NCI-H146 (cell line): ENCODE data around the gene RNF217.
A peak's percentile ranks its signal among the peaks of the same experiment; 100 is the strongest.
"Not testable (repeated sequence)": the region's sequence is repeated elsewhere in the genome, so short reads cannot be mapped to it uniquely, and the experiment has no call there.

ENCODE experiments used
- DNase-seq: peaks from one replicate; lab custom pipeline; 2025; lab: John Stamatoyannopoulos, UW

The RNF217 gene

DNA sequence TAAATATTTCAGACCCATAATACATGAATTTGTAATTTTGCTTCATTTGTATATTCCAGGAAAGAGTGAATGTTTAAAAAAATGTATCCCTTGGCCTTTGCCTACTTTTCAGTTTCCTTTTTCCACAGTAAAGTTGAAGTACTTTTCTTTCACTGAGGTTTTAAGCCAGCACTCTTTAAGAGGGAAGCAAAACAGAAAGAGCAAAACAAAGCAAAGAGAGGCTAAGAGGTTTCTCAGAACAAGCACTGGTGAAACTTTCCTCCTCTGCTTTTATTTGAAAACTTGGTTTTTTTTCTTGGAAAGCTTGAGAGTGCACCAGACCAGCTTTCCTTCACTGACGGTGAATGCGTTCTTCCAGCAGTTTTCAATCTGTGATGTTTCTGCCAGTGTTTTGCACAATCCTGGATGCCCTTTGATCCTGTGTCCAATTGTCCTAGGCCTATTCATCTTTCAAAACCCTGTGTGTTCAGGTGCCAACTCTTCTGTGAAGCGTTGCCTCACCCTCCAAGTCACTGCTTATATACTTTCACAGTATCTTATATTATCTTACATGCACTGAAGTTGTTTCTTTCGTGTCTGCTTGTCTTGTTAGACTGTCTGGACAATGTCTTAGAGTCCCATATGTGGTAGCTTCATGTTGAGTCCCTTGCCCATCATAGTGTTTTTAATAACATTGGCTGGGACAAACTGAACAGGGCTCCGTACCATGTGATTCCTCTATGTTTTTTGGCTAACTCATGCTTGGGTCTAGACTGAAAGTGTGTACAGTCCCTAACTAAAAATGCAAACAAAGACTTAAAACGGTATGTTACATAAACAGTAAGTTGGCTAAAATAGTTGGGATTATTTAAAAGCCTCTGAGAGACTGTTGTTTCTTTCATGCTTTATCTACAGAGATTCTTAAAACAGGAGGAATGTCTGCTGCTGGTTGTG, 1.9 kb downstream of the RNF217 start:
- DNase-seq, result peak; percentile 42

DNA sequence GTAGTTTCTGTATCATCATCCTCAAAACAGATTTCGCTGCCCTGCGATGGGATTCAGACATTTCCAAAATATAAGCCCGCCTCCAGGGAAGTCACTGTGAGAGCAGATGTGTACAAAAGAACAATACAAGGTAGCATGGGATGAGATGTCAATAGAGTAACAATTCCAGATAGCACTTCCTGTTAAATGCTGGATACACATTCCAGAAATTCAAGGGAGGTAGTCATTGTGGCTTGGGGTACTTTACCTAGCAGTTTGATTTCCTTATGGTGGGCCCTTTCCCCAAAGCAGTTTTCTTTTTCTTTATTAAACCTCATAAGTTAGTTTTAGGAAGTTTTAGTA, 2.5 kb downstream of the RNF217 start:
- peak; percentile 35 for DNase-seq

- not testable (repeated sequence) for DNase-seq
Measured at GRCh38 chr6:124965424-124965850, 3.2 kb downstream of the RNF217 start.

DNA sequence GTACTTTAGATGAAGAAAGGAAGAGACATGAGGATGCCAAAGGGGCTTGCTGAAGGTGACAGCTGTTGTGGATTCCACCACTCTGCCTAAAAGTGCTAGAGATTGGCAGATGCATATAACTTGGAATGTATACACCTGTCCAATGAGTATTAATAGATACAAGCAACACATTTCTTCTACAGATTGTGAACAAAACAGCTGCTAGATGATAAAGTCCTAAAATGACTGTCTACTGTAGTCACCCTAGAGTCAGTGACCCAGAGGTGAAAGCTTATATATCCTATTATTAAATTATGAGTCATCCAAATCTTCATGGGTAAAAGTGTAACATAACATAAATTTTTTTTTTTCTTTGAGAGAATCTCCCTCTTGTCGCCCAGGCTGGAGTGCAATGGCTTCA, 5.2 kb downstream of the RNF217 start:
- DNase-seq, result no peak

- DNase-seq, result no peak
Measured at GRCh38 chr6:124968401-124968800, 6.2 kb downstream of the RNF217 start.

DNA sequence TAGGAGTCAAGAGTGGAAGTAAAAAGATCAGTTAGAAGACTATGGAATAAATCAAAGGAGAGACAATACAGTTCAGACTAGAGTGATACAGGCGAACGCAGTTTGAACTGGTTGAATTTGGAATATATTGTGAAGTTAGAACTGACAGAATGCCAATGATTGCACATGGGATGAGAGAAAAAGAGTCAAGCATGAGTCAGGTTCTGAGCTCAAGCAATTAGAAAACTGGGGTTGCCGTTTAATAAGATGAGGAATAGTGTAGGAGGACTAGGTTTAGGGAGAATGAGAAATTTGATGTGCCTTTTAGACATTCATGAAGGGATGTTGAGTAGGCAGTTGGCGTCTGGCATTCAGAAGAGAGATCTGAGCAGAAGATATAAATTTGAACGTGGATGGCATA, 8.0 kb downstream of the RNF217 start:
- no peak for DNase-seq

DNA sequence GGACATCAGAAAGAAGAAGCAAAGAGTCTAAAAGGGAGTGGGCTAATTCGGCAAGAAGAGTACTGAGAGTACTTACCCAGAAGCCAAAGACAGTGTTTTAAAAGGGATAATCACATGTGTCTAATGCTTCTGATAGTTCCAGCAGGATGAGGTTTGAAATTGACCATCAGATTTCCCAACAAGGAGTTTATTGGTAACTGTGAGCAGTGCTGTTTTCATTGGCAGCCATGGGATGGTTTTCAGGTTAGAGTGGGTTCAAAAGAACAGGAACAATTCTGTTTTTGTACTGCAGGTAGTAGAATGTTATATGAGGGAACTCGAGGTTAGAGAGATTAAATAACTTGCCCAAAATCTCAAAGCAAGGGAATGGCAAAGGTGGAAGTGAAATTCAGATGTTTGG, 8.5 kb downstream of the RNF217 start:
- DNase-seq, result no peak

GRCh38 chr6:124973780-124974179, 11.5 kb downstream of the RNF217 start:
- DNase-seq, result peak; percentile 67

GRCh38 chr6:124974771-124975377, 12.6 kb downstream of the RNF217 start:
- DNase-seq, result peak; percentile 97

- no peak for DNase-seq
Measured at GRCh38 chr6:124977067-124977908, 15.1 kb downstream of the RNF217 start.

- DNase-seq, result no peak
Measured at GRCh38 chr6:124978451-124979293, 16.4 kb downstream of the RNF217 start.

DNA sequence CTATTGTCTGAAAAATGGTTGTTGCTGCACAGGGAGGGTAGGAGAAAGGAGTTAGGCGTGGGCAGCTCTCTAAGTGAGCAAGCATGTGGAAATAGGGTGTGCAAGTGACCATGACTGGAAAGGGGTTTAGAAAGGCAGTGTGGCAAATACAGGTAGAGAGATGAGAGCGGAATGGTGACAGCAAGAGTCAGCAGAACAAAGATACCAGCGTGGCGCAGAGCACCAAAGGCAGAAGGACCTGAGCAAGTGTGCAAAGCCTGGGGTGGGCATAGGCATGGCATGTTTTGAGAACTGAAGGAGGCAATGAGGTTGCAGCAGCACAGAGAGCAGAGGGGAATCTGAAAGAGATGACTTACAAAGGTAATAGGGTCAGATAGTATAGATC, 17.0 kb downstream of the RNF217 start:
- no peak for DNase-seq

- no peak for DNase-seq
Measured at GRCh38 chr6:124982669-124983068, 20.4 kb downstream of the RNF217 start.

- no peak for DNase-seq
Measured at GRCh38 chr6:124983383-124984083, 21.3 kb downstream of the RNF217 start.

- no peak for DNase-seq
Measured at GRCh38 chr6:124984668-124985338, 22.6 kb downstream of the RNF217 start.

- DNase-seq, result no peak
Measured at GRCh38 chr6:124986164-124986563, 23.9 kb downstream of the RNF217 start.

DNA sequence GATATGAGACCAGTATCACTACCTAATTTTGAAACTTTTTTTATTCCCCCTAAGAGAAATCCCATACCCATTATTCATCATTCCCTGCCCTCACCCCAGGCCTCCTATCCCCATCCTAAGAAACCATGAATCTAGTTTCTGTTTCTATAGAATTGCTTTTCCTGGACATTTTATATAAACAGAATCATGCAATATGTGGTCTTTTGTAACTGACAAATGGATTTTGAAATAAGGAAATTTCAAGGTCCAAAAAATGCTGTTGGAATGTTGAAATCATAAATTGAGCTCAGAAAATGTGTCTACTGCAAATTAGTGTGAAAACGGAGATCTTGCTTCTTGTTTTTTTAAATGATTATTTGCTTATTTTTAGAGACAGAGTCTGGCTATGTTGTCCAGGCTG, 25.1 kb downstream of the RNF217 start:
- DNase-seq, result no peak

- DNase-seq, result no peak
Measured at GRCh38 chr6:124987999-124988591, 25.9 kb downstream of the RNF217 start.

GRCh38 chr6:124989136-124989983, 27.1 kb downstream of the RNF217 start:
- no peak for DNase-seq
